ENCODE data around the gene AGPAT4.

GRCh38 chr6:161117942-161118341, 155.9 kb downstream of the AGPAT4 start:
- TF ChIP-seq CTCF (conservative IDR thresholded peaks at IDR 0.05), result no peak
- TF ChIP-seq EZH2 (IDR thresholded peaks at IDR 0.05; ENCODE audit: low read depth), result no peak
